Sigmoid colon (tissue), 7 donors: ENCODE measurements around the gene ZDHHC4. TPM values are rescaled to one million over a fixed set of nuclear protein-coding genes. Genes with fewer than 3 reads are reported as not detected.

Experiments used
- DNase-seq: peaks from one replicate; pipeline ENCODE4 v3.0.0-alpha.2; 2019
- H3K27ac ChIP-seq, 4 donors: fragments of 200-600 bp; sonication (generic); one replicate each; pipeline ENCODE4 v1.5.1; 2016 to 2019; ENCODE audit warnings: mild to moderate bottlenecking in 1 of 4
- H3K27me3 ChIP-seq, 3 donors: fragments of 200-600 bp; sonication (generic); one replicate each; pipeline ENCODE4 v1.5.1; 2019; ENCODE audit warnings: mild to moderate bottlenecking in 1 of 3
- H3K36me3 ChIP-seq, 4 donors: fragments of 200-600 bp; sonication (generic); one replicate each; pipeline ENCODE4 v1.5.1; 2016 to 2019
- H3K4me1 ChIP-seq, 4 donors: fragments of 200-600 bp; sonication (generic); one replicate each; pipeline ENCODE4 v1.5.1; 2017 to 2019
- H3K4me3 ChIP-seq, 4 donors: fragments of 200-600 bp; sonication (generic); one replicate each; pipeline ENCODE4 v1.5.1; 2017 to 2019; ENCODE audit warnings: mild to moderate bottlenecking in 2 of 4, moderate library complexity in 1 of 4
- H3K9me3 ChIP-seq, 4 donors: fragments of 200-600 bp in 3 of 4; sonication (generic) in 3 of 4; one replicate each; pipeline versions ENCODE4 v1.5.1 to v1.6.1; 2013 to 2019
- CTCF ChIP-seq, 4 experiments: fragments of 450-650 bp in 3 of 4; fragments of 200-600 bp in 1 of 4; IDR thresholded peaks; one replicate each; pipeline ENCODE4 v1.5.1; 2016 to 2019; ENCODE audit warnings: antibody characterized with exemption in 4 of 4, mild to moderate bottlenecking in 3 of 4, moderate library complexity in 2 of 4
- EP300 ChIP-seq, 4 donors: sonication (generic); formaldehyde crosslinking; IDR thresholded peaks; one replicate each; pipeline ENCODE4 v1.6.1; 2017; ENCODE audit warnings: antibody characterized with exemption in 4 of 4
- POLR2A ChIP-seq, 2 donors: fragments of 450-650 bp; IDR thresholded peaks; one replicate each; pipeline ENCODE4 v1.6.1; 2016; ENCODE audit warnings: antibody characterized with exemption in 2 of 2, mild to moderate bottlenecking in 2 of 2, moderate library complexity in 2 of 2
- POLR2AphosphoS5 ChIP-seq, 4 donors: sonication (generic); formaldehyde crosslinking; IDR thresholded peaks; one replicate each; pipeline ENCODE4 v1.6.1; 2017; ENCODE audit warnings: antibody characterized with exemption in 4 of 4
- WGBS, 2 donors: extraction: QIAGEN DNeasy Blood & Tissue Kit; methylation state at CpG; one replicate each; pipeline ENCODE4 v1.1.7; 2013; 5-methylcytosine and 5-hydroxymethylcytosine counted together
- intact Hi-C: fragments of 100-400 bp; cut with DNase I; formaldehyde crosslinking; loops from one replicate; pipeline ENCODE4 v1.15.1; 2023
- polyA plus RNA-seq, 3 donors: library from polyadenylated mRNA; stranded (reverse); fragments of 200-250 nt; gene quantifications; one replicate each; pipeline ENCODE4 v1.2.3, GENCODE V29; 2013
- total RNA-seq, 4 donors: library from RNA; depleted of rRNA; stranded (reverse); fragments of >200 nt; gene quantifications; one replicate each; pipeline ENCODE4 v1.1.0, GENCODE V29; 2016
- donor health status: healthy with polysubstance abuse.
- donor health status: Bipolar disorder and iron deficiency.
- donor health status: healthy.

ZDHHC4 gene
- total and polyA plus RNA-seq, 7 donors = 32.4 to 73.6 (median 51.0) TPM

- TF ChIP-seq EP300 (IDR thresholded peaks at IDR 0.05) (no peak), POLR2A (IDR thresholded peaks at IDR 0.05) (no peak), CTCF (IDR thresholded peaks at IDR 0.05) (no peak), POLR2AphosphoS5 (IDR thresholded peaks at IDR 0.05) (no peak)
- Histone ChIP-seq H3K4me1 (no peaks in the 10 kb centered on the region), H3K27ac (no peak within 1 kb of the TSS), H3K9me3 (no peaks in the 10 kb centered on the region), H3K36me3 (no peaks in the 10 kb centered on the region), H3K27me3 (no peaks in the 10 kb centered on the region), H3K4me3 (no peak within 1 kb of the TSS)
- no peak for DNase-seq
- WGBS, 2 donors = 82 to 91% methylated on average over 46 of the region's 46 CpGs
- intact Hi-C loops = no loop called here
These were observed 26.2 kb upstream of the ZDHHC4 start, which contains the start of gene GRID2IP for GRCh38 chr7:6551016-6551511. Gene GRID2IP, minus strand, starts transcription at chr7:6551461. Its CDS starts 25 bp downstream, at chr7:6551436.

DNA sequence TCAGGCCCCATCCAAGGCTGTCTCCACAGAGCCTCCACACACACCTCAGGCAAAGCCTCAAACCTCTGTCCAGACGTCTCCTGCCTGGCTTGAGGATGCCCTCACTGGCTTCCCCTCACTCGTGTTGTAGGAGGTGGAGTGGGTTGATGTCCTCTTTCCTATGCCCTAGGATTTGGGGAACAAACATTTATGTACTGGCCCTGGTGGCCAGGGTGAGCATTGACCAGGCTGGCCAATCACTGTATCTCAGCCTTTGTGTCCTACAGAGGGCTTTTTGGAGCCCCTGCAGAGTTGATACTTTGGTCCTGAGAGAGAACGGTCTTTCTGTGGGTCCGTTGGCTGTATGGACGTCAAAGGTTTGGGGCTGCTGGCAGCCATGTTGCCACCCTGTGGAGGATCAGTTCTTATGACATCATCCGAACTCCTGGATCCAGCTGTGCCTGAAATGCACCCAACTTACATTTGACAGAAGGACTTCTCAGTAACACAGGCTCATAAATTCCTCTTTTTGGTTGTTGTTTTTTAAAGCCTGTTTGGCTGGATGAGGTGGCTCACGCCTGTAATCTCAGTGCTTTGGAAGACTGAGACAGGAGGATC, 23.7 kb upstream of the ZDHHC4 start:
- Histone ChIP-seq H3K36me3 (no peaks in the 10 kb centered on the region), H3K27me3 (no peaks in the 10 kb centered on the region), H3K4me1 (no peaks in the 10 kb centered on the region), H3K27ac (no peak overlapping the region), H3K4me3 (no peak overlapping the region), H3K9me3 (no peaks in the 10 kb centered on the region)
- TF ChIP-seq POLR2AphosphoS5 (IDR thresholded peaks at IDR 0.05) = no peak
- 76 to 78% methylated on average over 7 of the region's 7 CpGs for WGBS, 2 donors
- intact Hi-C loops = no loop called here
- DNase-seq = no peak

DNA sequence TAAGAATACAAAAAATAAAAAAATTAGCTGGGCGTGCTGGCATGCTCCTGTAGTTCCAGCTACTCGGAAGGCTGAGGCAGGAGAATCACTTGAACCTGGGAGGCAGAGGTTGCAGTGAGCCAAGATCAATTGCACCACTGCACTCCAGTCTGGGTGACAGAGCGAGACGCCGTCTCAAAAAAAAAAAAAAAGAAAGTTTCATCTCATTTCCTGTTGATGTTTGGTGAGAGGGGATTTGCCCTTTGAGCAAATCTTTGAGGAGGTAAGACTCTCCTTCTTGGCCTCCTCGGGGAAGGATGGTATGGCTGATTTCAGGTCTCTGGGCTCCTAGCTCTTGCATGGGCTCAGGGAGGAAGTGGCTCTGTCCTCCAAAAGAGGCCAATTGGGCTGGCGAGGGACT, 22.4 kb upstream of the ZDHHC4 start:
- H3K9me3 ChIP-seq = no peaks in the 10 kb centered on the region
- 64 to 84% methylated on average over 7 of the region's 7 CpGs for WGBS, 2 donors
- intact Hi-C loops = no loop called here
- no peaks in the 10 kb centered on the region for H3K27me3 ChIP-seq
- no peak overlapping the region for H3K27ac ChIP-seq
- no peak overlapping the region for H3K4me3 ChIP-seq
- TF ChIP-seq POLR2AphosphoS5 (IDR thresholded peaks at IDR 0.05) (no peak), EP300 (IDR thresholded peaks at IDR 0.05) (no peak), POLR2A (IDR thresholded peaks at IDR 0.05) (no peak), CTCF (IDR thresholded peaks at IDR 0.05) (no peak)
- no peaks in the 10 kb centered on the region for H3K36me3 ChIP-seq
- no peak for DNase-seq
- no peaks in the 10 kb centered on the region for H3K4me1 ChIP-seq

DNA sequence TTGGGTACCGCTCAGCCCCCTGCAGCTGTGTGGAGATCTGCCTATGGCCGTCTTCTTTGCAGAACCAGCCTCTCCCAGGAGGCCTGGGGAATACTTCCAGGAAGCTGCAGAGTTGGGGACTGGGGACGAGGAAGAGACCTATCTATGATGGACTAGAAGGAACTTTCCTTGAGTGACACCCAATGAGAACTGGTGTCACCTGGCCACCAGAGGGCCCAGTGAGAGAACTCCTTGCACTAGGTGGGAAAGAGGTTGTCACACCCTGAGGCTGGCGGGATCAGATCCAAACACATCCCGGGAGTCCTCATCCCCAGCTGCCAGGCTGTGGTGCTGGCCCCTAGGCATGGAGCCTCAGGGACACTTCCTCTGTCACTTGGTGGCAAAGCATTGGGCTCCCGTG, 21.1 kb upstream of the ZDHHC4 start:
- Histone ChIP-seq H3K27ac (no peak overlapping the region), H3K4me3 (no peak overlapping the region), H3K27me3 (no peaks in the 10 kb centered on the region), H3K4me1 (no peaks in the 10 kb centered on the region), H3K9me3 (no peaks in the 10 kb centered on the region), H3K36me3 (no peaks in the 10 kb centered on the region)
- no peak for DNase-seq
- intact Hi-C loops = no loop called here
- no peak for TF ChIP-seq POLR2A (IDR thresholded peaks at IDR 0.05)
- no peak for TF ChIP-seq EP300 (IDR thresholded peaks at IDR 0.05)
- TF ChIP-seq CTCF (IDR thresholded peaks at IDR 0.05) = no peak
- TF ChIP-seq POLR2AphosphoS5 (IDR thresholded peaks at IDR 0.05) = no peak
- 47 to 70% methylated on average over 6 of the region's 6 CpGs for WGBS, 2 donors

- no peaks in the 10 kb centered on the region for H3K9me3 ChIP-seq
- intact Hi-C loops = no loop called here
- H3K36me3 ChIP-seq = no peaks in the 10 kb centered on the region
- no peak overlapping the region for H3K4me3 ChIP-seq
- H3K27me3 ChIP-seq = no peaks in the 10 kb centered on the region
- 37 to 54% methylated on average over 6 of the region's 6 CpGs for WGBS, 2 donors
- no peaks in the 10 kb centered on the region for H3K4me1 ChIP-seq
- TF ChIP-seq CTCF (IDR thresholded peaks at IDR 0.05) = peak in 1 of 4 experiments; percentile 7
- TF ChIP-seq POLR2AphosphoS5 (IDR thresholded peaks at IDR 0.05) = no peak
- TF ChIP-seq POLR2A (IDR thresholded peaks at IDR 0.05) = no peak
- no peak for TF ChIP-seq EP300 (IDR thresholded peaks at IDR 0.05)
- no peak for DNase-seq
- no peak overlapping the region for H3K27ac ChIP-seq
These were observed 18.4 kb upstream of the ZDHHC4 start for GRCh38 chr7:6558837-6559236.
